PC-3 (cell line): ENCODE results near the gene UFC1. TPM values are rescaled to one million over a fixed set of nuclear protein-coding genes. Genes with fewer than 3 reads are reported as not detected.

Source experiments
- ATAC-seq: fragments of 200-7000 bp; cut with Tn5 transposase; 2 replicates; pipeline ENCODE4 v1.9.1; 2020; ENCODE audit warnings: mild to moderate bottlenecking, moderate library complexity
- BruUV-seq: library from RNA; stranded (reverse); fragments of 400-500 nt; replicated peaks from 2 replicates; lab custom pipeline; 2021; lab: Mats Ljungman, UMichigan
- CTCF ChIA-PET: fragments of 300-600 bp; sonication (Branson Sonifier 250); formaldehyde crosslinking; loops from one replicate; lab custom pipeline; 2022; ENCODE audit warnings: antibody characterized with exemption; lab: Charles Lee
- POLR2A ChIA-PET: fragments of 300-600 bp; sonication (Branson Sonifier 250); formaldehyde crosslinking; loops from one replicate; lab custom pipeline; 2022; ENCODE audit warnings: antibody characterized with exemption; ENCODE audit not compliant: unreplicated experiment; lab: Charles Lee
- DNase-seq: peaks from one replicate; pipeline ENCODE4 v3.0.0-alpha.2; 2015
- H2AFZ ChIP-seq: fragments of 300-600 bp; sonication (generic); 2 replicates; pipeline ENCODE4 v1.6.0; 2016; ENCODE audit warnings: antibody characterized with exemption, low read length
- H3F3A ChIP-seq: fragments of 300-600 bp; sonication (generic); one replicate; pipeline ENCODE4 v1.6.0; 2017; ENCODE audit warnings: antibody characterized with exemption, low read length, control low read depth, mild to moderate bottlenecking; ENCODE audit not compliant: unreplicated experiment
- H3K27ac ChIP-seq: fragments of 300-600 bp; sonication (generic); 2 replicates; pipeline ENCODE4 v1.5.1; 2016; ENCODE audit warnings: mild to moderate bottlenecking, low read length
- H3K27me3 ChIP-seq: fragments of 300-600 bp; sonication (generic); 2 replicates; pipeline ENCODE4 v1.6.1; 2016; ENCODE audit warnings: low read length, mixed read lengths
- H3K36me3 ChIP-seq: fragments of 300-600 bp; sonication (generic); 2 replicates; pipeline ENCODE4 v1.6.1; 2016; ENCODE audit warnings: low read depth, mixed run types, low read length, mixed read lengths
- H3K4me1 ChIP-seq: fragments of 300-600 bp; sonication (generic); 2 replicates; pipeline ENCODE4 v1.5.1; 2016; ENCODE audit warnings: low read length; ENCODE audit not compliant: insufficient read depth
- H3K4me2 ChIP-seq: fragments of 300-600 bp; sonication (generic); 2 replicates; pipeline ENCODE4 v1.6.0; 2016; ENCODE audit warnings: low read length
- H3K4me3 ChIP-seq: fragments of 300-600 bp; sonication (generic); 2 replicates; pipeline ENCODE4 v1.5.1; 2016; ENCODE audit warnings: mild to moderate bottlenecking, low read length, mixed read lengths
- H3K79me2 ChIP-seq: fragments of 300-600 bp; sonication (generic); 2 replicates; pipeline ENCODE4 v1.6.1; 2017; ENCODE audit warnings: low read length, mixed read lengths
- H3K9ac ChIP-seq: fragments of 300-600 bp; sonication (generic); 2 replicates; pipeline ENCODE4 v1.6.0; 2016; ENCODE audit warnings: mild to moderate bottlenecking, low read length
- H3K9me2 ChIP-seq: fragments of 300-600 bp; sonication (generic); replicated peaks from 2 replicates; pipeline ENCODE4 v1.6.1; 2016; ENCODE audit warnings: mixed run types, low read length, mixed read lengths
- H3K9me3 ChIP-seq: fragments of 300-600 bp; sonication (generic); 2 replicates; pipeline ENCODE4 v1.6.1; 2016; ENCODE audit warnings: low read length, mixed read lengths
- H4K20me1 ChIP-seq: fragments of 300-600 bp; sonication (generic); 2 replicates; pipeline ENCODE4 v1.6.1; 2016; ENCODE audit warnings: low read length, mixed read lengths
- CTCF ChIP-seq: fragments of 300-600 bp; sonication (generic); conservative IDR thresholded peaks from 2 replicates; pipeline ENCODE4 v1.5.1; 2017; ENCODE audit warnings: antibody characterized with exemption, low read depth, mild to moderate bottlenecking, low read length
- EZH2 ChIP-seq: fragments of 300-600 bp; sonication (generic); IDR thresholded peaks from one replicate; pipeline ENCODE4 v1.6.1; 2017; ENCODE audit warnings: antibody characterized with exemption, mild to moderate bottlenecking, low read length; ENCODE audit not compliant: unreplicated experiment
- EZH2phosphoT487 ChIP-seq: fragments of 300-600 bp; sonication (generic); IDR thresholded peaks from 2 replicates; pipeline ENCODE4 v1.6.1; 2018; ENCODE audit warnings: mild to moderate bottlenecking, antibody characterized with exemption, low read length, borderline replicate concordance
- intact Hi-C: fragments of 100-400 bp; cut with micrococcal nuclease; formaldehyde crosslinking; loops from 2 replicates; pipeline ENCODE4 v1.9.0; 2023
- total RNA-seq: library from RNA; depleted of rRNA; stranded (reverse); fragments of >200 nt; gene quantifications from 2 replicates; pipeline ENCODE4 v1.2.3, GENCODE V29; 2014

Gene UFC1
- total RNA-seq, 1 experiment from 2014 or later: 113 TPM

- H3K36me3 ChIP-seq: peaks cover 14% of the 10 kb centered on the region; the same call in 1 of the 2 replicates
- no peaks in the 10 kb centered on the region for H3K9me2 ChIP-seq
- no TSS peak for BruUV-seq
- no peak overlapping the region for H2AFZ ChIP-seq
- no peaks in the 10 kb centered on the region for H3K9me3 ChIP-seq
- no peak overlapping the region for H3K4me3 ChIP-seq
- H3K4me2 ChIP-seq: peak overlapping the region; percentile 86
- H3K27me3 ChIP-seq: no peaks in the 10 kb centered on the region
- no peaks in the 10 kb centered on the region for H4K20me1 ChIP-seq
- ATAC-seq: no peak
- intact Hi-C loops: no loop called here
- peaks cover 9% of the 10 kb centered on the region for H3F3A ChIP-seq
- H3K9ac ChIP-seq: no peak overlapping the region
- TF ChIP-seq CTCF (no peak), EZH2phosphoT487 (no peak), EZH2 (no peak)
- ChIA-PET POLR2A (no interaction called here), CTCF (no interaction called here)
- peaks cover 26% of the 10 kb centered on the region for H3K79me2 ChIP-seq
- no peak for DNase-seq
- H3K4me1 ChIP-seq: peaks cover 42% of the 10 kb centered on the region
- no peak overlapping the region for H3K27ac ChIP-seq
Observed at GRCh38 chr1:161160671-161161145, 6.9 kb downstream of the UFC1 start.

- intact Hi-C loops: no loop called here
- POLR2A ChIA-PET: interaction anchor here (0.5 kb wide), 1 partner anchor 221 kb away, joined by 3 read pairs; no protein-coding TSS in a partner anchor
- Histone ChIP-seq H3K36me3 (peaks cover 14% of the 10 kb centered on the region; the same call in 1 of the 2 replicates), H3K4me3 (no peak overlapping the region), H4K20me1 (no peaks in the 10 kb centered on the region), H3K79me2 (peaks cover 23% of the 10 kb centered on the region), H3K4me1 (peaks cover 42% of the 10 kb centered on the region), H3K27me3 (no peaks in the 10 kb centered on the region), H3K9ac (no peak overlapping the region), H3K9me2 (no peaks in the 10 kb centered on the region), H3K27ac (no peak overlapping the region), H2AFZ (no peak overlapping the region), H3K9me3 (no peaks in the 10 kb centered on the region), H3F3A (peaks cover 10% of the 10 kb centered on the region), H3K4me2 (no peak overlapping the region)
- DNase-seq (no peak), ATAC-seq (no peak)
- no peak for TF ChIP-seq EZH2
- TF ChIP-seq CTCF: no peak
- no peak for TF ChIP-seq EZH2phosphoT487
- no TSS peak for BruUV-seq
- CTCF ChIA-PET: no interaction called here
Observed at GRCh38 chr1:161161652-161162051, 7.9 kb downstream of the UFC1 start.

- H3K9me2 ChIP-seq: no peaks in the 10 kb centered on the region
- peaks cover 23% of the 10 kb centered on the region for H3K79me2 ChIP-seq
- DNase-seq (no peak), ATAC-seq (no peak)
- peaks cover 11% of the 10 kb centered on the region; the same call in 1 of the 2 replicates for H3K36me3 ChIP-seq
- H3K27ac ChIP-seq: no peak overlapping the region
- no peaks in the 10 kb centered on the region for H3K9me3 ChIP-seq
- H3K27me3 ChIP-seq: no peaks in the 10 kb centered on the region
- no TSS peak for BruUV-seq
- POLR2A ChIA-PET: interaction anchor here (0.5 kb wide), 1 partner anchor 220 kb away, joined by 3 read pairs; no protein-coding TSS in a partner anchor
- H3K4me3 ChIP-seq: no peak overlapping the region
- H3K4me2 ChIP-seq: no peak overlapping the region
- intact Hi-C loops: no loop called here
- H2AFZ ChIP-seq: no peak overlapping the region
- peaks cover 10% of the 10 kb centered on the region for H3F3A ChIP-seq
- peaks cover 44% of the 10 kb centered on the region for H3K4me1 ChIP-seq
- CTCF ChIA-PET: no interaction called here
- no peaks in the 10 kb centered on the region for H4K20me1 ChIP-seq
- TF ChIP-seq EZH2phosphoT487 (no peak), CTCF (no peak), EZH2 (no peak)
- no peak overlapping the region for H3K9ac ChIP-seq
Observed at GRCh38 chr1:161162052-161162451, 8.3 kb downstream of the UFC1 start.
